HepG2 (cell line): ENCODE data around the gene SH2D7. TPM values are rescaled to one million over a fixed set of nuclear protein-coding genes. Genes with fewer than 3 reads are reported as not detected.

ENCODE experiments used
- ATAC-seq: fragments of 200-7000 bp; cut with Tn5 transposase; 3 replicates; pipeline ENCODE4 v1.9.1; 2020; ENCODE audit warnings: mild to moderate bottlenecking, moderate library complexity
- BruUV-seq: library from RNA; stranded (reverse); fragments of 400-500 nt; replicated peaks from 2 replicates; lab custom pipeline; 2021; lab: Mats Ljungman, UMichigan
- CTCF ChIA-PET: fragments of 300-600 bp; formaldehyde crosslinking; extraction: SDS; loops from one replicate; lab custom pipeline; 2021; ENCODE audit warnings: low total read pairs, inconsistent platforms, low intra/inter-chr PET ratio; lab: Yijun Ruan, JAX
- POLR2A ChIA-PET: fragments of 350-600 bp; sonication (Branson Sonifier 250); formaldehyde crosslinking; loops from one replicate; lab custom pipeline; 2020; ENCODE audit warnings: antibody characterized with exemption, inconsistent platforms; lab: Yijun Ruan, JAX
- DNase-seq: peaks from one replicate; pipeline ENCODE4 v3.0.0-alpha.2; 2015; ENCODE audit warnings: low spot score
- FAIRE-seq: peaks from 3 replicates; lab custom pipeline; 2011; peaks lifted over from hg19 to GRCh38; lab: Jason Lieb, UNC
- H2AFZ ChIP-seq: one replicate; pipeline ENCODE4 v1.6.1; 2011; ENCODE audit warnings: low read length, inconsistent platforms
- H3K27ac ChIP-seq: fragments of 300-600 bp; 3 replicates; pipeline ENCODE4 v1.8.0; 2011; ENCODE audit warnings: mixed run types, mild to moderate bottlenecking, mixed read lengths, low read length, inconsistent platforms; ENCODE audit not compliant: insufficient read depth; ENCODE audit errors: extremely low read length
- H3K27me3 ChIP-seq, 2 experiments: fragments of 200-600 bp in 1 of 2; 2 replicates in 1 of 2; 3 replicates in 1 of 2; pipeline versions ENCODE4 v1.6.0 to v1.8.0; 2011; ENCODE audit warnings: low read length in 2 of 2, mild to moderate bottlenecking in 2 of 2, moderate library complexity in 2 of 2, inconsistent platforms in 1 of 2; ENCODE audit not compliant: insufficient read depth in 2 of 2, control insufficient read depth in 1 of 2
- H3K36me3 ChIP-seq, 2 experiments: fragments of 200-600 bp in 1 of 2; replicated peaks in 1 of 2; 2 replicates in 1 of 2; 3 replicates in 1 of 2; pipeline versions ENCODE4 v1.5.1 to v1.8.0; 2011; ENCODE audit warnings: low read length in 2 of 2, inconsistent platforms in 1 of 2; ENCODE audit not compliant: insufficient read depth in 2 of 2, control insufficient read depth in 1 of 2
- H3K4me1 ChIP-seq: 2 replicates; pipeline ENCODE4 v1.5.1; 2012; ENCODE audit warnings: low read length, inconsistent platforms; ENCODE audit not compliant: insufficient read depth
- H3K4me2 ChIP-seq: 2 replicates; pipeline ENCODE4 v1.6.0; 2011; ENCODE audit warnings: low read depth, low read length, inconsistent platforms
- H3K4me3 ChIP-seq, 3 experiments: fragments of 200-600 bp in 1 of 3; sonication (generic), shearing (Covaris generic) in 1 of 3; replicated peaks in 1 of 3; 2 replicates each; pipeline ENCODE4 v1.5.1; 2011 to 2016; ENCODE audit warnings: low read length in 3 of 3, inconsistent platforms in 2 of 3, low read depth in 2 of 3, mild to moderate bottlenecking in 2 of 3, control low read depth in 1 of 3, mixed read lengths in 1 of 3; ENCODE audit not compliant: insufficient read depth in 1 of 3
- H3K79me2 ChIP-seq: one replicate; pipeline ENCODE4 v1.6.1; 2011; ENCODE audit warnings: low read length, inconsistent platforms; ENCODE audit not compliant: insufficient read depth
- H3K9ac ChIP-seq: 2 replicates; pipeline ENCODE4 v1.6.0; 2011; ENCODE audit warnings: mild to moderate bottlenecking, low read depth, low read length, inconsistent platforms; ENCODE audit not compliant: insufficient read depth
- H3K9me3 ChIP-seq: 2 replicates; pipeline ENCODE4 v1.5.1; 2012; ENCODE audit warnings: mild to moderate bottlenecking, low read length
- H4K20me1 ChIP-seq: 2 replicates; pipeline ENCODE4 v1.6.0; 2011; ENCODE audit warnings: inconsistent platforms, mild to moderate bottlenecking, low read length, moderate library complexity; ENCODE audit not compliant: insufficient read depth
- THAP11 ChIP-seq: IDR thresholded peaks from 2 replicates; pipeline ENCODE4 v1.6.1; 2016; ENCODE audit warnings: missing biosample characterization, missing genetic modification reagents
- ZBTB33 ChIP-seq: sonication (generic); formaldehyde crosslinking; IDR thresholded peaks from 2 replicates; pipeline ENCODE4 v1.4.0; 2020; ENCODE audit warnings: missing genetic modification reagents
- ZKSCAN8 ChIP-seq: IDR thresholded peaks from 2 replicates; pipeline ENCODE4 v1.6.1; 2016; ENCODE audit warnings: borderline replicate concordance, missing genetic modification reagents, missing compliant biosample characterization
- ZNF678 ChIP-seq: sonication (generic); formaldehyde crosslinking; IDR thresholded peaks from 2 replicates; pipeline ENCODE4 v1.4.0; 2020; ENCODE audit warnings: mild to moderate bottlenecking, missing genetic modification reagents
- ZNF772 ChIP-seq: sonication (generic); formaldehyde crosslinking; IDR thresholded peaks from 2 replicates; pipeline ENCODE4 v1.5.0; 2020; ENCODE audit warnings: mild to moderate bottlenecking, missing genetic modification reagents
- ZNF879 ChIP-seq: sonication (generic); formaldehyde crosslinking; IDR thresholded peaks from 2 replicates; pipeline ENCODE4 v1.8.1; 2023; ENCODE audit warnings: missing genetic modification reagents
- ZSCAN9 ChIP-seq: IDR thresholded peaks from 2 replicates; pipeline ENCODE4 v1.6.1; 2016; ENCODE audit warnings: borderline replicate concordance
- WGBS: methylation state at CpG from one replicate; pipeline ENCODE4 v1.1.6; 2017; ENCODE audit warnings: low lambda C conversion rate; 5-methylcytosine and 5-hydroxymethylcytosine counted together
- in situ Hi-C: cut with HindIII; loops from 2 replicates; pipeline ENCODE4 v1.10.0; 2017; ENCODE audit warnings: low pct_unique_long_range_greater_than_20kb; ENCODE audit not compliant: extremely low pct_ligation_motif_present
- intact Hi-C: fragments of 100-400 bp; cut with micrococcal nuclease; formaldehyde crosslinking; loops from one replicate; pipeline ENCODE4 v1.10.0; 2022; ENCODE audit not compliant: unreplicated experiment
- polyA plus RNA-seq, 8 experiments: library from polyadenylated mRNA; depleted of rRNA in 3 of 8; stranded (reverse) in 7 of 8; unstranded in 1 of 8; fragments of >200 nt; fragmentation: Illumina TruSeq in 4 of 8; extraction: Trizol in 4 of 8; gene quantifications; 2 replicates each; pipeline versions ENCODE4 v1.2.1 to v1.2.3, GENCODE V29; 2011 to 2016; ENCODE audit warnings: low read depth in 4 of 8, missing spikeins in 1 of 8, mixed read lengths in 1 of 8; ENCODE audit not compliant: insufficient read depth in 1 of 8
- total RNA-seq, 5 experiments: library from RNA; depleted of rRNA; stranded (reverse); fragments of >200 nt; fragmentation: Illumina TruSeq; extraction: Trizol; gene quantifications; 2 replicates each; pipeline ENCODE4 v1.2.3, GENCODE V29; 2016; ENCODE audit warnings: low read depth in 1 of 5
- TF ChIP-seq, protein P1 (sequence below): sonication (generic); formaldehyde crosslinking; conservative IDR thresholded peaks from 2 replicates; pipeline ENCODE4 v1.4.0; 2020; ENCODE audit warnings: mild to moderate bottlenecking, missing genetic modification reagents, moderate library complexity

The SH2D7 gene
- total and polyA plus RNA-seq, 2 of the 13 experiments (the other 11 are each of a cell fraction or from before 2014, with no cell fraction given): not detected

- H2AFZ ChIP-seq: peak overlapping the region; percentile 59
- no peaks in the 10 kb centered on the region for H4K20me1 ChIP-seq
- no peak for TF ChIP-seq ZNF879
- TF ChIP-seq ZSCAN9 (CRISPR knock-in tag): no peak
- TF ChIP-seq ZNF678: no peak
- TF ChIP-seq ZBTB33 (CRISPR knock-in tag): 0 out of 2 replicates have a peak, but pooled peaks have one; percentile 10
- TF ChIP-seq ZKSCAN8 (CRISPR knock-in tag): peak; percentile 73; the same call in 1 of the 2 replicates
- no peak for TF ChIP-seq ZNF772 (CRISPR knock-in tag)
- TF ChIP-seq THAP11 (CRISPR knock-in tag): peak; percentile 6
- TF ChIP-seq, protein P1, sequence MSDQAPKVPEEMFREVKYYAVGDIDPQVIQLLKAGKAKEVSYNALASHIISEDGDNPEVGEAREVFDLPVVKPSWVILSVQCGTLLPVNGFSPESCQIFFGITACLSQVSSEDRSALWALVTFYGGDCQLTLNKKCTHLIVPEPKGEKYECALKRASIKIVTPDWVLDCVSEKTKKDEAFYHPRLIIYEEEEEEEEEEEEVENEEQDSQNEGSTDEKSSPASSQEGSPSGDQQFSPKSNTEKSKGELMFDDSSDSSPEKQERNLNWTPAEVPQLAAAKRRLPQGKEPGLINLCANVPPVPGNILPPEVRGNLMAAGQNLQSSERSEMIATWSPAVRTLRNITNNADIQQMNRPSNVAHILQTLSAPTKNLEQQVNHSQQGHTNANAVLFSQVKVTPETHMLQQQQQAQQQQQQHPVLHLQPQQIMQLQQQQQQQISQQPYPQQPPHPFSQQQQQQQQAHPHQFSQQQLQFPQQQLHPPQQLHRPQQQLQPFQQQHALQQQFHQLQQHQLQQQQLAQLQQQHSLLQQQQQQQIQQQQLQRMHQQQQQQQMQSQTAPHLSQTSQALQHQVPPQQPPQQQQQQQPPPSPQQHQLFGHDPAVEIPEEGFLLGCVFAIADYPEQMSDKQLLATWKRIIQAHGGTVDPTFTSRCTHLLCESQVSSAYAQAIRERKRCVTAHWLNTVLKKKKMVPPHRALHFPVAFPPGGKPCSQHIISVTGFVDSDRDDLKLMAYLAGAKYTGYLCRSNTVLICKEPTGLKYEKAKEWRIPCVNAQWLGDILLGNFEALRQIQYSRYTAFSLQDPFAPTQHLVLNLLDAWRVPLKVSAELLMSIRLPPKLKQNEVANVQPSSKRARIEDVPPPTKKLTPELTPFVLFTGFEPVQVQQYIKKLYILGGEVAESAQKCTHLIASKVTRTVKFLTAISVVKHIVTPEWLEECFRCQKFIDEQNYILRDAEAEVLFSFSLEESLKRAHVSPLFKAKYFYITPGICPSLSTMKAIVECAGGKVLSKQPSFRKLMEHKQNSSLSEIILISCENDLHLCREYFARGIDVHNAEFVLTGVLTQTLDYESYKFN (CRISPR knock-in tag): 0 out of 2 replicates have a peak, but pooled peaks have one; percentile 14
- H3K79me2 ChIP-seq: peaks cover 24% of the 10 kb centered on the region
- FAIRE-seq (no peak), DNase-seq (no peak), ATAC-seq (peak; percentile 9)
- H3K9me3 ChIP-seq: no peaks in the 10 kb centered on the region
- ChIA-PET CTCF (no interaction called here), POLR2A (no interaction called here)
- intact Hi-C loops: no loop called here
- in situ Hi-C loops: no loop called here
- H3K27ac ChIP-seq: no peak overlapping the region
- H3K36me3 ChIP-seq: no peaks in the 10 kb centered on the region
- 0% methylated on average over 4 of the region's 7 CpGs for WGBS
- H3K9ac ChIP-seq: 0 out of 2 replicates have a peak overlapping the region, but pooled peaks have one; percentile 13
- peak overlapping the region; percentile 80 for H3K4me2 ChIP-seq
- H3K4me3 ChIP-seq: peak overlapping the region; percentile 64 to 94 (median 82)
- H3K27me3 ChIP-seq: no peaks in the 10 kb centered on the region; a peak in 1 of 5 replicates
- H3K4me1 ChIP-seq: peaks cover 79% of the 10 kb centered on the region
- BruUV-seq: no TSS peak
These were observed 14.5 kb upstream of the SH2D7 start for GRCh38 chr15:78077871-78078210.
